Embryonic facial prominence (tissue), 1 donor: ENCODE results near the gene HSDL1.

Experiments used
- DNase-seq: peaks from one replicate; pipeline ENCODE4 v3.0.0-alpha.2; 2016; ENCODE audit errors: extremely low spot score

Gene HSDL1

DNA sequence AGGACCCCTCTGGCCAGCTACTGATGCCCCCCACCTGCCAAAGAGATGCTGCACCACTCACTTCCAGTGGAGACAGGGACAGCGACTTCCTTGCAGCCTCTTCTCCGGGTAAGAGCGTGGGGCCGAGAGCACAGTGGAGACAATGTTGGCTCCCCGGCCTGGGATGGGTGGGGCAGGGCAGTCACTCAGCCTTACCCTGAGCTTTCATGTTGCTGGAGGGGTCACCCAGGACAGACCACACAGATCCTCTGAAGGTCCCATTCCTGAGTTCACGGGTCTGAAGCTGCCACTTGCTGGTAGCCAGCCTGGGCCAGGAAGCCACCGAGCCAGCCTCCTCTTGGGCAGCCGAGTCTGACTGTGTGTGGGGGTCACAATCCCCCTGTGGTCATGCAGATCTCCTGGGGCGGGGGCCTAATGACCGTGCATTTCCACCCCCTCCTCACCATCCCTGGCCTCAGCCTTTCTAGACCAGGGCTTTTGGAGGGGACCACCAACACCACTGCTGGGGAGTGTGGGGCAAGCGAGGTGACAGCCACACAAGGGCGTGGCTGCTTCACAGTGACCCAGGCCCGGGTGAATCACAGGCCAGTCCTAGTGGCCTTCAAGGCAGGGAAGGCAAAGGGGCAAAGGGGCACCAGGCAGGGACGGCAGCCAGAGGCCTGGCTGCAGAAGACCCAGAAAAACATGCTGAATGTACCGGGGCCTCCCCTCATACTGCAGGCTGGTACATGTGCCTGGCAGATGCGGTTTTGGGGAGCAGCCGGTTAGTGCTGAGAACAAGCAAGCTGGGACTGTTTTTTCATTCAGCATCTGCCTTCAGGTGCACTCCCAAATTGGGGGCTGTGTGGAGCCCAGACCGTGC is 31.4 kb upstream of the HSDL1 start:
- no peak for DNase-seq

- no peak for DNase-seq
These were observed 30.5 kb upstream of the HSDL1 start for GRCh38 chr16:84175350-84176081.

- no peak for DNase-seq
These were observed 29.4 kb upstream of the HSDL1 start for GRCh38 chr16:84174396-84174795.

GRCh38 chr16:84169765-84170310 is 24.9 kb upstream of the HSDL1 start:
- DNase-seq: no peak

GRCh38 chr16:84166796-84167695 is 22.1 kb upstream of the HSDL1 start:
- DNase-seq: no peak

DNA sequence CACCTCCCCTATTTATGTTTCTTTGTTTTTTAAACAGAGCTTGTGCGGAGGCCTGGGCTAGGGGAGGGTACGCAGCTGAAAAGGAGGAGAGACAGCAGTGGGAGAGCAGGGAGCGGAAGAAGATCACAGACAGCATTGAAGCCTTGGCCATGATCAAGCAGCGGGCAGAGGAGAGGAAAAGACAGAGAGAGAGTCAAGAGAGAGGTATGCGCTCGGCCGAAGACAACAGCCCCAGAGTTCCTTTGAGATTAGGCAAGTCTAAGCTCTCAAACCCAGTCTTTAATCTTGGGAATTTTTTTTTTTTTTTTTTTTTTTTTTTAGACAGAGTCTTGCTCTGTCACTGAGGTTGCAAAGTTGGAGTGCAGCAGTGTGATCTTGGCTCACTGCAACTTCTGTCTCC is 20.8 kb upstream of the HSDL1 start:
- no peak for DNase-seq

DNA sequence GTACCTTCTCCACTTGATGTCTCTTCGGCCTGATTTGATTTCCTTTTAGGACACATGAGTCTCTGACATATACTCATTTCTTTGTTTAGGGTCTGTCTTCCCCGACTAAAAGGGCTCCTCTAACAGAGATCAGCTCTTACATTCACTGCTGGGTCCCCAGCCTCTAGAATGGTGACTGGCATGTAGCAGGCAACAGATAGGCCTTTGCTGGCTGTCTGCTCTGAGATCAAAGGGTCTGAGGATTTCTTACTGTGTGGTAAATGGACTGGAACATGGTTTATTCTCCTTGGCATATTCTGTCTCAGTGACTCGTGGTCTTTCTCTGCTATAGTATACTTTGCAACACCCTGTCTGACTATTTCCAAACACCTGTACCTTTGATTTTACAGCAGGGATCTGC is 16.8 kb upstream of the HSDL1 start:
- no peak for DNase-seq

DNA sequence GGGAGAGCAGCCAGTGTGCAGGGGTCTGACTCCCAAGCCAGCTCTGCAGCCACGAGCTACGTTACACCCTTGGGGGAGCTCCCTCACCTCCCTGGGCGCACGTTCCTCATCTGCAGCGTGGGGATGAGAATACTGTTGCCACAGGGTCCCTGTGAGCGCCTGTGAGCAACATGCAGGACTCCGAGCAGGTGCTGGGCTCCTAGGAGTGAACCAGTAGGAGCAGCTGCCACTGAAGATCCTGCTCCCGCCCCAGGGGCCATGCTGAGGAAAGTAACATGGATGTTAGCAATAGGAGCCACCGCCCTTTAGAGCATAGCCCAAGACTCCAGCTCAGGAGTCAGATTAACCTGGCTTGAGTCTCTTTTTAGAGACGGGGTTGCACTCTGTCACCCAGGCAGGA is 16.1 kb upstream of the HSDL1 start:
- no peak for DNase-seq

- no peak for DNase-seq
These were observed 14.8 kb upstream of the HSDL1 start for GRCh38 chr16:84159800-84160199.

DNA sequence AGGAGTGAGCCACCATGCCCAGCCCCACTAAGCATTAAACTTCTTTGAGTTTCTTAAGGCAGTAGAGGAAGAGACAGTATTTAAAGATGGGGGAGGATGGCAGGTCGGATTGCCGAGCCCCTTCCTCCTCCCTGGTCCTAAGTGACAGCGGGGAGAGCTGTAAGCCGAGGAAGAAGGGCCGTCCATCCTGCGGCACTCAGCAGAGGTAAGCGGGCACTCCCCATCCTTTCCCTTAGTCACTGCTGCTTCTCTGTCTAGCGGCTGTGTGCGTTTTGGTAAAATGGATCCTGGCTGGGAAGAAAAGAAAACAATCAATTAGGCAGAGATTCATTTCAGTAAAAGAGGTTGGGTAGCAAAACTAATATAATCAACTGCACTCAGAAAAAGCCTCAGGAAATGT is 14.0 kb upstream of the HSDL1 start:
- DNase-seq: no peak

- DNase-seq: no peak
These were observed 11.4 kb upstream of the HSDL1 start for GRCh38 chr16:84156342-84156784.

DNA sequence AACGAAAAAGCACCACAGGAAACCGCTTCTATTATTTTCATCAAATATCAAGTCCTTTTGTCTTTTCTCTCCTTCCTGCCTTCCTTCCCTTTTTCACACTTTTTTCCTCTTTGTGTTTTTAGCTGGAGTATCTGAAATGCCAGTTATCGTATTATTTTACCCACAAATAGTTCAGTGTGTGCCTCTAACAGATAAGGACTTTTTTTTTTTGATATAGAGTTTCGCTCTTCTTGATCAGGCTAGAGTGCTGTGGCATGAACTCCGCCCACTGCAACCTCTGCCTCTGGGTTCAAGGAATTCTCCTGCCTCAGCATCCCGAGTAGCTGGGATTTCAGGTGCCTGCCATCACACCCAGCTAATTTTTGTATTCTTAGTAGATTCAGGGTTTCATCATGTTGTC is 10.8 kb upstream of the HSDL1 start:
- DNase-seq: no peak

DNA sequence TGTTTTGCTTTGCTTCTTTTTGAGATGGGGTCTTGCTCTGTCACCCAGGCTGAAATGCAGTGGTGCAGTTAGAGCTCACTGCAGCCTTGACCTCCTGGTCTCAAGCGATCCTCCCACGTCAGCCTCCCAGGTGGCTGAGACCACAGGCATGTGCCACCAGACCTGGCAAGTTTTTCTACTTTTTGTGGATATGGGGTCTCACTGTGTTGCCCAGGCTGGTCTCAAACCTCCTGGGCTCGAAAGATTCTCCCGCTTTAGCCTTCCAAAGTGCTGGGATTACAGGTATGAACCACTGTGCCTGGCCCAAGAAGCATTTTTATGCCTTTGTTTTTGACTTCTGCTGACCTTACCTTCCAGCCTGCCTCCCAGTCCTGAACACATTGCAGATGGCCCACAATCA is 10.2 kb upstream of the HSDL1 start:
- no peak for DNase-seq

DNA sequence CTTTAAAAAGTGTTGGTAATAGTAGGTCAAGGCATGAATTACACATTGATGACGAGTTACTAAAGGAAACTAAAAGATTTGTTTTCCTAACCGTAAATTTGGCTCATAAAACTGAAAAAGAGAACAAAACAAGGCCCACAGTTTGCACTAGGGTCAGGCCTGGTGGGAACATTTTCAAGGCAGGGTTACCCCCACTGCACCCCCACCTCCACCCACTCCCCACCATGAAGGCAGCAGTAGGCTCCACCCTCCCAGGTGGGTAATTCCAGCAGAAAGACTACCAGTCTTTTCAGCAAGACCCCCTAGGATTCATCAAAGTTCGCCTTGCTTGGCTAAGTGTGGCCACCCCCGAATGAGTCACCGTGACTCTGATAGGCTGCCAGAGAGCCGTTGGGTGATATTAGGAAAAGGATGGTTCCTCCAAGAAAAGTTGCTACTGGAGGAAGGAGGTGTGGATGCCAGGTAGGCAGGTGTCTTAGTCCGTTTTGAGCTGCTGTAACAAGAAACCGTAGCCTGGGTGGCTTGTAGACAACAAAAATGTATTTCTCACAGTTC is 8.8 kb upstream of the HSDL1 start:
- DNase-seq: no peak

GRCh38 chr16:84150926-84151325 is 5.9 kb upstream of the HSDL1 start:
- DNase-seq: no peak

GRCh38 chr16:84144209-84144858 is 643 bp downstream of the HSDL1 start:
- DNase-seq: peak; percentile 6

DNA sequence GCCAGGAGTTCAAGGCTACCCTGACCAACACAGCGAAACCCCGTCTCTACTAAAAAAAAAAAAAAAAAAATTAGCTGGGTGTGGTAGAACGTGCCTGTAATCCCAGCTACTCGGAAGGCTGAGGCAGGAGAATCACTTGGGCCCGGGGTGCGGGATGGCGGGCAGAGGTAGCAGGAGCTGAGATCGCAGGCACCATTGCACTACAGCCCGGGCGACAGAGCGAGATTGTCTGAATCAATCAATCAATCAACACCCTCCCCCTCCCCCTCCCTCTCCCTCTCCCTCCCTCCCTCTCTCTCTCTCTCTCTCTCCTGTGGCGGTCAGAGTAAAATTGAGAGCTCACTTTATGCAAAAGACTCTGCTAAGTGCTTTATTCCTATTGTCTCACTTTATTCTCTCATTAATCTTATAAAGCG is 1.2 kb downstream of the HSDL1 start:
- DNase-seq: no peak

DNA sequence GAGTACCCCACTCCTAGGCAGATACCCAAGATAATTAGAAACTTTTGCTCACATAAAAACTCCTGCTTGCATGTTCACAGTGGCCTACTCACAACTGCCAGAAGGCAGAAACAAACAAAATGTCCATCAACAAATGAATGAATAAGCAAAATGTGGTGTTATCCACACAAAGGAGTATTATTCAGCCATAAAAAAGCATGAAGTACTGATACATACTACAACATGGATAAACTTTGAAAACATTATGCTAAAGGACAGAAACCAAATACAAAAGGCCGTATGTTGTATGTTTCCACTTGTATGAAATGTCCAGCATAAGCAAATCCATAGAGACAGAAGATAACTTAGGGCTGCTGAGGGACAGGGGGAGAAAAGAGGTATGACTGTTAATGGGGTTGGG is 1.9 kb downstream of the HSDL1 start:
- DNase-seq: no peak

DNA sequence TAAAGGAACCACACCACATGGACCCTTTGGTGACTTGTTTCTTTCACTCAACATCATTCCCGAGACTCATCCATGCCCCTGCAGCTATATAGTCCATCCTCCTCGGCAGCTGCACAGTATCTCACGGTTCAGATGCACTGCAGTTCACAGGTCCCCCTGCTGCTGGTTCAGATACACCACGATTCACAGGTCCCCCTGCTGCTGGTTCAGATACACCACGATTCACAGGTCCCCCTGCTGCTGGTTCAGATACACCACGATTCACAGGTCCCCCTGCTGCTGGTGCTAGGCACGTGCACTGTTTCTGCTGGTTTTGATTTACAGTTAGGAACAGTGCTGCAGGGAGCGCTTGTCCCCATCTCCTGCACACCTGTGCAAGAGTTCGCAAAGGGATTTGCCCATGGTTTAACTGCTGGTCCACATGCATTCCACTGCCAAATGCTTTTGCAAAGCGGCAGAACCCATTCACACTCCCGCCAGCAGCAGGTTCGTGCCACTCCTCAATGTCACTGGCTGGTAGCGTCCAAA is 3.8 kb downstream of the HSDL1 start:
- DNase-seq: no peak

DNA sequence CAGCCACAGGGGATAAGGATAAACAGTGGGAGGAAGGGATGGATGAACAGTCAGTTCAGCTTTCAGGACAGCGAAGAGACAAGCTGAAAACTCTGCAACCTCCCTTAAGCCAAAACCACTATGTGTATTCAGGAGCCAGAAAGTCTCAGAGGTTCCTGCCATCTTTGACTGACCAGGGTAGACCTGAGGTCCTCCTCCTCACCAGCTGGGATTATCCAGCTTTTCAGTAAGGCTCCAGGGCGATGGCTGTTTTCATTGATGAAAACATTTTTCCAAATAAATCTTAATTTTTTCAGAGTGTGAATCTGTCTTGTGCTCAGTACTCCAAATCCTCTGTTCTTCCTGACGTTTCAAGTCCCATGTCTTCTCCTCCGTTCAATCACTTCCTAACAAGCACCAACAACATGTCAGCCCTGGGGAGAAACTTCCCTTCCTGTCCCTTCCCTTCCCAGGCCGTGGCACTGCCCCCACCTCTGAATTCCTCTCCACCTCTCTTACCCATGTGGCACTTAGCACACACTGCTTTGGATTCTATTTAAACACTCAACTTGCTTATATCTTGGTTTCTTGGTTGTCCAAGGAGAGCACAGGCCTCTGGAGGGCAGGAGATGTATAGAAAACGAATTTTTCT is 5.2 kb downstream of the HSDL1 start:
- no peak for DNase-seq
